Measurements from ENCODE around the gene TMEM258. TPM values are rescaled to one million over a fixed set of nuclear protein-coding genes. Genes with fewer than 3 reads are reported as not detected.

The TMEM258 gene
- total and polyA plus RNA-seq, 2 experiments from 2014 or later, result 71.3 to 519 TPM

DNA sequence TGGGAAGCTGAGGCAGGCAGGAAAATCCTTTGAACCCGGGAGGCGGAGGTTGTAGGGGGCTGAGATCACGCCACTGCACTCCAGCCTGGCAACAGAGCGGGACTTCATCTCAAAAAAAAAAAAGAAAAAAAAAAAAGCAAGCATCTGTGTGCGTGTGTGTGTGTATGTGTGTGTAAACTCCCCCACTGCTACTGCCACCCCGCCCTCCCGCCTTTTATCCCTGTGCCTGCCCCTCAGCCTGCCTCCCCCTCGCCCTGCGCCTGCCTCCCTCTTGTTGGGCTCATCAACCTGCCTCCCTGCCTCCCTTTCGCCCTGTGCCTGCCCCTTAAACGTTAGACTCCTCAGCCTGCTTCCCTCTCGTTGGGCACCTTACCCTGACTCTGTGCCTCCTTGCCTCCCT lies 18.0 kb downstream of the TMEM258 start:
- Histone ChIP-seq H3K27ac (ENCODE audit: low read depth) (no peak overlapping the region), H4K20me1 (replicated peaks; ENCODE audit: insufficient read depth) (no peaks in the 10 kb centered on the region), H2AFZ (no peak overlapping the region), H3K4me3 (no peak overlapping the region), H3K9me2 (ENCODE audit: insufficient read depth) (no peaks in the 10 kb centered on the region), H3K79me2 (replicated peaks; ENCODE audit: insufficient read depth) (no peaks in the 10 kb centered on the region), H3K27me3 (ENCODE audit: insufficient read depth) (no peaks in the 10 kb centered on the region), H3F3A (replicated peaks; ENCODE audit: low read depth) (0 out of 2 replicates have a peak, but pooled peaks cover 2% of the 10 kb centered on the region), H3K4me2 (no peak overlapping the region), H3K36me3 (ENCODE audit: insufficient read depth) (no peaks in the 10 kb centered on the region), H3K4me1 (ENCODE audit: insufficient read depth) (peaks cover 6% of the 10 kb centered on the region)
- 0 out of 3 replicates have a peak, but pooled peaks cover 3% of the 10 kb centered on the region for H3K9me3 Mint-ChIP-seq
- no peak overlapping the region; the same call in 2 of the 3 replicates for H3K4me3 Mint-ChIP-seq
- ATAC-seq (no peak), DNase-seq (ENCODE audit: low spot score) (no peak)
- peaks cover 3% of the 10 kb centered on the region; the same call in 1 of the 3 replicates for H3K36me3 Mint-ChIP-seq (ENCODE audit: low read depth)
- no peak overlapping the region for H3K27ac Mint-ChIP-seq
- TF ChIP-seq, protein P1, sequence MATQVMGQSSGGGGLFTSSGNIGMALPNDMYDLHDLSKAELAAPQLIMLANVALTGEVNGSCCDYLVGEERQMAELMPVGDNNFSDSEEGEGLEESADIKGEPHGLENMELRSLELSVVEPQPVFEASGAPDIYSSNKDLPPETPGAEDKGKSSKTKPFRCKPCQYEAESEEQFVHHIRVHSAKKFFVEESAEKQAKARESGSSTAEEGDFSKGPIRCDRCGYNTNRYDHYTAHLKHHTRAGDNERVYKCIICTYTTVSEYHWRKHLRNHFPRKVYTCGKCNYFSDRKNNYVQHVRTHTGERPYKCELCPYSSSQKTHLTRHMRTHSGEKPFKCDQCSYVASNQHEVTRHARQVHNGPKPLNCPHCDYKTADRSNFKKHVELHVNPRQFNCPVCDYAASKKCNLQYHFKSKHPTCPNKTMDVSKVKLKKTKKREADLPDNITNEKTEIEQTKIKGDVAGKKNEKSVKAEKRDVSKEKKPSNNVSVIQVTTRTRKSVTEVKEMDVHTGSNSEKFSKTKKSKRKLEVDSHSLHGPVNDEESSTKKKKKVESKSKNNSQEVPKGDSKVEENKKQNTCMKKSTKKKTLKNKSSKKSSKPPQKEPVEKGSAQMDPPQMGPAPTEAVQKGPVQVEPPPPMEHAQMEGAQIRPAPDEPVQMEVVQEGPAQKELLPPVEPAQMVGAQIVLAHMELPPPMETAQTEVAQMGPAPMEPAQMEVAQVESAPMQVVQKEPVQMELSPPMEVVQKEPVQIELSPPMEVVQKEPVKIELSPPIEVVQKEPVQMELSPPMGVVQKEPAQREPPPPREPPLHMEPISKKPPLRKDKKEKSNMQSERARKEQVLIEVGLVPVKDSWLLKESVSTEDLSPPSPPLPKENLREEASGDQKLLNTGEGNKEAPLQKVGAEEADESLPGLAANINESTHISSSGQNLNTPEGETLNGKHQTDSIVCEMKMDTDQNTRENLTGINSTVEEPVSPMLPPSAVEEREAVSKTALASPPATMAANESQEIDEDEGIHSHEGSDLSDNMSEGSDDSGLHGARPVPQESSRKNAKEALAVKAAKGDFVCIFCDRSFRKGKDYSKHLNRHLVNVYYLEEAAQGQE (IDR thresholded peaks at IDR 0.05; ENCODE audit: unreplicated experiment), result no peak
- TF ChIP-seq EZH2phosphoT487 (IDR thresholded peaks at IDR 0.05; ENCODE audit: unreplicated experiment) (no peak), JUNB (IDR thresholded peaks at IDR 0.05; ENCODE audit: unreplicated experiment) (no peak), ZNF331 (CRISPR knock-in tag; IDR thresholded peaks at IDR 0.05; ENCODE audit: low read depth) (no peak), POLR2AphosphoS5 (IDR thresholded peaks at IDR 0.05; ENCODE audit: low read depth) (no peak), EZH2 (IDR thresholded peaks at IDR 0.05; ENCODE audit: low read depth, unreplicated experiment) (no peak), ZNF114 (CRISPR knock-in tag; IDR thresholded peaks at IDR 0.05) (no peak), NANOG (IDR thresholded peaks at IDR 0.05; ENCODE audit: borderline replicate concordance) (no peak), CREB1 (CRISPR knock-in tag; IDR thresholded peaks at IDR 0.05; ENCODE audit: low read depth) (no peak), STAT1 (IDR thresholded peaks at IDR 0.05; ENCODE audit: unreplicated experiment) (no peak)
- TF ChIP-seq, protein P2, sequence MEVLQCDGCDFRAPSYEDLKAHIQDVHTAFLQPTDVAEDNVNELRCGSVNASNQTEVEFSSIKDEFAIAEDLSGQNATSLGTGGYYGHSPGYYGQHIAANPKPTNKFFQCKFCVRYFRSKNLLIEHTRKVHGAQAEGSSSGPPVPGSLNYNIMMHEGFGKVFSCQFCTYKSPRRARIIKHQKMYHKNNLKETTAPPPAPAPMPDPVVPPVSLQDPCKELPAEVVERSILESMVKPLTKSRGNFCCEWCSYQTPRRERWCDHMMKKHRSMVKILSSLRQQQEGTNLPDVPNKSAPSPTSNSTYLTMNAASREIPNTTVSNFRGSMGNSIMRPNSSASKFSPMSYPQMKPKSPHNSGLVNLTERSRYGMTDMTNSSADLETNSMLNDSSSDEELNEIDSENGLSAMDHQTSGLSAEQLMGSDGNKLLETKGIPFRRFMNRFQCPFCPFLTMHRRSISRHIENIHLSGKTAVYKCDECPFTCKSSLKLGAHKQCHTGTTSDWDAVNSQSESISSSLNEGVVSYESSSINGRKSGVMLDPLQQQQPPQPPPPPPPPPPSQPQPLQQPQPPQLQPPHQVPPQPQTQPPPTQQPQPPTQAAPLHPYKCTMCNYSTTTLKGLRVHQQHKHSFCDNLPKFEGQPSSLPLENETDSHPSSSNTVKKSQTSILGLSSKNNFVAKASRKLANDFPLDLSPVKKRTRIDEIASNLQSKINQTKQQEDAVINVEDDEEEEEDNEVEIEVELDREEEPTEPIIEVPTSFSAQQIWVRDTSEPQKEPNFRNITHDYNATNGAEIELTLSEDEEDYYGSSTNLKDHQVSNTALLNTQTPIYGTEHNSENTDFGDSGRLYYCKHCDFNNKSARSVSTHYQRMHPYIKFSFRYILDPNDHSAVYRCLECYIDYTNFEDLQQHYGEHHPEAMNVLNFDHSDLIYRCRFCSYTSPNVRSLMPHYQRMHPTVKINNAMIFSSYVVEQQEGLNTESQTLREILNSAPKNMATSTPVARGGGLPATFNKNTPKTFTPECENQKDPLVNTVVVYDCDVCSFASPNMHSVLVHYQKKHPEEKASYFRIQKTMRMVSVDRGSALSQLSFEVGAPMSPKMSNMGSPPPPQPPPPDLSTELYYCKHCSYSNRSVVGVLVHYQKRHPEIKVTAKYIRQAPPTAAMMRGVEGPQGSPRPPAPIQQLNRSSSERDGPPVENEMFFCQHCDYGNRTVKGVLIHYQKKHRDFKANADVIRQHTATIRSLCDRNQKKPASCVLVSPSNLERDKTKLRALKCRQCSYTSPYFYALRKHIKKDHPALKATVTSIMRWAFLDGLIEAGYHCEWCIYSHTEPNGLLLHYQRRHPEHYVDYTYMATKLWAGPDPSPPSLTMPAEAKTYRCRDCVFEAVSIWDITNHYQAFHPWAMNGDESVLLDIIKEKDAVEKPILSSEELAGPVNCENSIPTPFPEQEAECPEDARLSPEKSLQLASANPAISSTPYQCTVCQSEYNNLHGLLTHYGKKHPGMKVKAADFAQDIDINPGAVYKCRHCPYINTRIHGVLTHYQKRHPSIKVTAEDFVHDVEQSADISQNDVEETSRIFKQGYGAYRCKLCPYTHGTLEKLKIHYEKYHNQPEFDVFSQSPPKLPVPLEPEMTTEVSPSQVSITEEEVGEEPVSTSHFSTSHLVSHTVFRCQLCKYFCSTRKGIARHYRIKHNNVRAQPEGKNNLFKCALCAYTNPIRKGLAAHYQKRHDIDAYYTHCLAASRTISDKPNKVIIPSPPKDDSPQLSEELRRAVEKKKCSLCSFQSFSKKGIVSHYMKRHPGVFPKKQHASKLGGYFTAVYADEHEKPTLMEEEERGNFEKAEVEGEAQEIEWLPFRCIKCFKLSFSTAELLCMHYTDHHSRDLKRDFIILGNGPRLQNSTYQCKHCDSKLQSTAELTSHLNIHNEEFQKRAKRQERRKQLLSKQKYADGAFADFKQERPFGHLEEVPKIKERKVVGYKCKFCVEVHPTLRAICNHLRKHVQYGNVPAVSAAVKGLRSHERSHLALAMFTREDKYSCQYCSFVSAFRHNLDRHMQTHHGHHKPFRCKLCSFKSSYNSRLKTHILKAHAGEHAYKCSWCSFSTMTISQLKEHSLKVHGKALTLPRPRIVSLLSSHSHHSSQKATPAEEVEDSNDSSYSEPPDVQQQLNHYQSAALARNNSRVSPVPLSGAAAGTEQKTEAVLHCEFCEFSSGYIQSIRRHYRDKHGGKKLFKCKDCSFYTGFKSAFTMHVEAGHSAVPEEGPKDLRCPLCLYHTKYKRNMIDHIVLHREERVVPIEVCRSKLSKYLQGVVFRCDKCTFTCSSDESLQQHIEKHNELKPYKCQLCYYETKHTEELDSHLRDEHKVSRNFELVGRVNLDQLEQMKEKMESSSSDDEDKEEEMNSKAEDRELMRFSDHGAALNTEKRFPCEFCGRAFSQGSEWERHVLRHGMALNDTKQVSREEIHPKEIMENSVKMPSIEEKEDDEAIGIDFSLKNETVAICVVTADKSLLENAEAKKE (CRISPR knock-in tag; IDR thresholded peaks at IDR 0.05), result no peak
- TF ChIP-seq, protein P3, sequence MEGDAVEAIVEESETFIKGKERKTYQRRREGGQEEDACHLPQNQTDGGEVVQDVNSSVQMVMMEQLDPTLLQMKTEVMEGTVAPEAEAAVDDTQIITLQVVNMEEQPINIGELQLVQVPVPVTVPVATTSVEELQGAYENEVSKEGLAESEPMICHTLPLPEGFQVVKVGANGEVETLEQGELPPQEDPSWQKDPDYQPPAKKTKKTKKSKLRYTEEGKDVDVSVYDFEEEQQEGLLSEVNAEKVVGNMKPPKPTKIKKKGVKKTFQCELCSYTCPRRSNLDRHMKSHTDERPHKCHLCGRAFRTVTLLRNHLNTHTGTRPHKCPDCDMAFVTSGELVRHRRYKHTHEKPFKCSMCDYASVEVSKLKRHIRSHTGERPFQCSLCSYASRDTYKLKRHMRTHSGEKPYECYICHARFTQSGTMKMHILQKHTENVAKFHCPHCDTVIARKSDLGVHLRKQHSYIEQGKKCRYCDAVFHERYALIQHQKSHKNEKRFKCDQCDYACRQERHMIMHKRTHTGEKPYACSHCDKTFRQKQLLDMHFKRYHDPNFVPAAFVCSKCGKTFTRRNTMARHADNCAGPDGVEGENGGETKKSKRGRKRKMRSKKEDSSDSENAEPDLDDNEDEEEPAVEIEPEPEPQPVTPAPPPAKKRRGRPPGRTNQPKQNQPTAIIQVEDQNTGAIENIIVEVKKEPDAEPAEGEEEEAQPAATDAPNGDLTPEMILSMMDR (conservative IDR thresholded peaks at IDR 0.05; ENCODE audit: low read depth in 2 of 2), result no peak
- TF ChIP-seq, protein P4, sequence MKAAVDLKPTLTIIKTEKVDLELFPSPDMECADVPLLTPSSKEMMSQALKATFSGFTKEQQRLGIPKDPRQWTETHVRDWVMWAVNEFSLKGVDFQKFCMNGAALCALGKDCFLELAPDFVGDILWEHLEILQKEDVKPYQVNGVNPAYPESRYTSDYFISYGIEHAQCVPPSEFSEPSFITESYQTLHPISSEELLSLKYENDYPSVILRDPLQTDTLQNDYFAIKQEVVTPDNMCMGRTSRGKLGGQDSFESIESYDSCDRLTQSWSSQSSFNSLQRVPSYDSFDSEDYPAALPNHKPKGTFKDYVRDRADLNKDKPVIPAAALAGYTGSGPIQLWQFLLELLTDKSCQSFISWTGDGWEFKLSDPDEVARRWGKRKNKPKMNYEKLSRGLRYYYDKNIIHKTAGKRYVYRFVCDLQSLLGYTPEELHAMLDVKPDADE (IDR thresholded peaks at IDR 0.05), result no peak
- H3K4me1 Mint-ChIP-seq, result peaks cover 27% of the 10 kb centered on the region
- H3K27me3 Mint-ChIP-seq (ENCODE audit: insufficient read depth, low read depth, poor library complexity), result peaks cover 8% of the 10 kb centered on the region

Data from GM23338 (cell line).